LHCN-M2 (cell line): Measurements from ENCODE around the gene ASMTL. TPM values are rescaled to one million over a fixed set of nuclear protein-coding genes. Genes with fewer than 3 reads are reported as not detected.
"Not testable (repeated sequence)": the region's sequence is repeated elsewhere in the genome, so short reads cannot be mapped to it uniquely, and the experiment has no call there.

ENCODE experiments used
- DNase-seq: peaks from one replicate; pipeline ENCODE4 v3.0.0-alpha.2; 2012; ENCODE audit warnings: low read depth
- total RNA-seq: library from RNA; depleted of rRNA; stranded (reverse); fragments of >200 nt; gene quantifications from 2 replicates; pipeline ENCODE4 v1.2.3, GENCODE V29; 2014

Gene ASMTL
- total RNA-seq, 1 experiment from 2014 or later = 11.5 TPM

DNA sequence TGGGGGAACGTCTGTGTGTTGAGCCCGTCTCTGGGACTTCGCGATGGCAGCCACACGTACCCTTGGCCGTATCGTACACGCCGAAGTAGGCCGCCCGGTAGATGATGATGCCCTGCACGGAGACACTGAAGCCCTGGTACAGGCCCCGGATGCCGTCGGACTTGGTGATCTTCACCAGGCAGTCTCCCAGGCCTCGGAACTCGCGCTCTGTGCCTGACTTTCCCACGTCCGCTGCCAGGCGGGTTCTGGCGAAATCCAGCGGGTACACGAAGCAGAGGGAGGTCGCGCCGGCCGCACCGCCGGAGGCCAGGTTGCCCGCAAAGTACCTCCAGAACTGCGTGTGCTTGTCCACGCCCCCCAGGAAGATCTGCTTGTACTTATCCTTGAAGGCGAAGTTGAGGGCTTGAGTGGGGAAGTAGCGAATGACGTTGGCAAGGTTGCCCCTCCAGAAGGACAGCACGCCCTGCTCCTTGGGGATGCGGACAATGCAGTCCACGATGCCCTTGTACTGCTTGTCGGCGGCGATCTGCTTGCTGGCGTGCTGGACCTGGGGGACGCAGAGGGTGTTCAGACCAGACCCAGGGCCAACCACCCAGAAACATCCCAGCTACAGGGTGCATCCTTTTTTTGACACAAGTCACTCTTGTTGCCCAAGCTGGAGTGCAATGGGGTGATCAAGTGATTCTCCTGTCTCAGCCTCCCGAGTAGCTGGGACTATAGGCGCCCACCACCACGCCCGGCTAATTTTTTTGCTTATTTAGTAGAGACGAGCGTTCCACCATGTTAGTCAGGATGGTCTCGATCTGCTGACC, 63.3 kb downstream of the ASMTL start:
- DNase-seq = no peak

DNA sequence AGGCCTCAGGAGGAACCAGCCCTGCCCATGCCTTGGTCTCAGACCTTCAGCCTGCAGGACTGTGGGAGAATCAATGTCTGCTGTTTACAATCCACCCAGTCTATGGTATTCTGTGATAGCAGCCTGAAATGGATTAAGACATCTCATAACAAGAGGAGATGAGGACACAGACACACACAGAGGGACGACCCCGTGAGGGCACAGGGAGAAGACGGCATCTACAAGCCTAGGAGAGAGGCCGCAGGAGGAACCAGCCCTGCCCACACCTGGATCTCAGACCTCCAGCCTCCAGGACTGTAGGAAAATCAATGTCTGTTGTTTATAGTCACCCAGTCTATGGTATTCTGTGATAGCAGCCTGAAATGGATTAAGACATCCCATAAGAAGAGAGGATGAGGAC, 64.1 kb downstream of the ASMTL start:
- no peak for DNase-seq

DNA sequence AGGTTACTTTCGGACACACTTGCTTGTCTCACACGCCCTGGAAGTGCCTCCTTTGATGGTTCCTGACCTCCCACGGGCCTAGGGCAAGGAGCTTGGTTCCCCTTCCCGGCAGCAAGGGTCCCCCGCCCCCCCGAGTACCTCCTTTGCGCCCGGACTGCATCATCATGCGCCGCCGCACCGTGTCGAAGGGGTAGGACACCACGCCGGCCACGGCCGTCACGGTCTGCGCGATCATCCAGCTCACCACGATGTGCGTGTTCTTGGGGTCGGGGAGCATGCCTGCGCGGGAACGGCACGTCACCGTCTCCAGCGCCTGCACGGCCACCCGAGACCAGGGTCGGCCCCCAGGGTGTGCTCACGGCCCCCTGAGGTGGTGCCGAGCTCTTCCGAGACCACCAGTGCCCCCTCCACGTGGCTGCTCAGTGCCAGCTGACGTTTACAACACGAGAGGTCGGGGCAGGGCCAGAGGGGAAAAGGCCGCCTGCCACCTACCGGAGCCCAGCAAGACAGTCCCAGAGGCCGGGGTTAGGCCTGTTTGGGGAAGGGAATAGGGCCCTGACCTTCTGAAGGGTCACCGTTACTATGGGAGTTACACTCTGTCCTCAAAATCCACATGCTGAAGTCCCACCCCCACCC, 65.5 kb downstream of the ASMTL start:
- no peak for DNase-seq

DNA sequence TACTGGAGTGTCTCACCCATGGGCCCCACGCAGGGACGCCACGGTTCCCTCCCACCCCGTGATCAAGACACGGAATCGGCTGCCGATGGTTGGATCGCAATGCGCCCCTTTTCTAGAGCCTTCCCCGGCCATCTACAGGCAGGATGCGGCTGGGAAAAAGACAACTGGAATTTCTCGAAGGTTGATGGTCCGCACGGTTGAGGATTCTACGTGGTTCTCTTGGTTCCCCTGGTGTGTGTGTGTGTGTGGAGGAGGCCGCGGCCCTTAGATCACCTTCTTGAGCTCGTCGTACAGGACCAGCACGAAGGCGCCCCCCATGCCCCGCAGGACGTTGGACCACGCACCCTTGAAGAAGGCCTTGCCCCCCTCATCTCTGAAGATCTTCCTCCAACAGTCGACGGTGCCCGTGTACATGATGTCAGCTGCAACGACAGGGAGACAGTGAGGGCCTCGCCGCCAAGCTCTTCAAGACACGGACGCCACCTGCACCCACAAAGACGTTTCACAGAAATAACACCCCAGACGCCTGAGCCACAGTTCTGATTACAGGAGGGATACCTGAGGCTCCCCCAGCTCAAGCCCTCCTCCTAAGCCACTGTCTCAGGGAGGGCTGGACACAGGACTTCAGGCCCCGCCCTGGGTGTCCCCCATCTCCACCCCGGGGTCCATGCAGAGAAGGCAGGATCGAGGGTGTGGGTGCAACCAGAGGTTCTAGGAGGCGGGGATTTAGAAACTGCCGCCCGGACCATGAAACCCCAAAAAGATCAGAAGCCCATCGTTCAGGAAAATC, 66.2 kb downstream of the ASMTL start:
- no peak for DNase-seq

DNA sequence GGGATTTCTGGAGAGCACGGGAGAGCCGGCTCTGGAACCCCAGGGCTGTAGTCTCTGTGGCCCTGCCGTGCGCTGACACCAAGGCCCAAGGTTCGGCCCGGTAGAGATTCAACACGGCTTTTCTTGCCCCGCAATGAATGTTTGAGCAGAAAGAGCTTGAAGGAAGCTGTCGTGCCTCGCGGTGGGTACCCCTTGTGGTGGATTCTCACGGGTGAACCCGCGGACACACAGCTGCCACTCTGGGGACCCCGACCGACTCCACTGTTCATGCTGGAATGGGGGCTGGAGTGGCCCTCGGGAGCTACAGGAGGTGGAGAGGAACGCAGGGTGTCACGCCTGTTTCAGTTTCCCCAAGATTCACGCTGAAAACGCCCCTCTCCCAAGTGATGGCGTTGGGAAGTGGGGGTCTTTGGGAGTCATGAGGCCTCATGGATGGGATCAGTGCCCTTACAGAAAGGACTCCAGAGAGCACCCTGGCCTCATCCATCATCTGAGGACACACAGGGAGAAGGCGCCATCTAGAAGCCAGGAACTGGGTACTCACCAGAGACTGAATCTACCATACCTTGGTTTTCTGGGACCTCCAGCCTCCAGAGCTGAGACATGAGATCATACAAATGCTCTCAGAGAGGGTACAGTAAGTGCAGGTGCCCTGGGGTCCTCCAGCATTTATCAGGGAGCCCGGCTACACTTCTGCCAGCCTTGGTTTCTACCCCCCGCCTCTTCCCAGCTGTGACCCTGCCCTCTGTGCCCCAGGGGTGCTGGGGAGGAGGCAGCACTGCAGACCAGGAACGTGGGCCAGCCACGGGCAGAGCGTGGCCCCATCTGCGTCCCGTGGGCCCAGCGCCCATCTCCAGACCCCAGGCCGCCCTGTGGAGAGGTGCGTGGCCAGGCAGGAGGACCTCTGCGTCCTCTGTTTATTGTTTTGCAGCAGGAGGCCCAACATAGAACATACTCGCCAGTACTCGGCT, 67.2 kb downstream of the ASMTL start:
- no peak for DNase-seq

DNA sequence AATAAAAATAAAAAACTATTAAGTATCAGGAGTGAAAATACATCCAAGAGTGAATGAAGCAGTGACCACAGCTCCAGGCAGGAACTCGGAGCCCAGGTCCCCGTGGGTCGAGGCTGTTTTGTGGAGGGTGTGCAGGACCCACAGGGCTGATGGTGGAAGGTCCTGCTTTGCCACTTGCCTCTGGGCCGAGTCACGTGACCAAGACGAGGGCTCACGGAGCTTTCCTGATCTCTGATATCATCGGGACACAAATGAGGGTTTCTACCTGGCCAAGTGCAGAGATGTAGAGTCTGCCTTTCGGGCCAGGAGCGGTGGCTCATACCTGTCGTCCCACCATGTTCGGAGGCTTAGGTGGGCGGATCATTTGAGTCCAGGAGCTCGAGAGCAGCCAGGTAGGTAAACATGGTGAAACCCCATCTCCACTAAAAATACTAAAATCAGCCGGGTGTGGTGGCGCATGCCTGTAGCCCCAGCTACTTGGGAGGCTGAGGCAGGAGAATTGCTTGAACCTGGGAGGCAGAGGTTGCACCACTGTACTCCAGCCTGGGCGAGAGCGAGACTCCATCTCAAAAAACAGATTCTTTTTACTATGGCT, 68.0 kb downstream of the ASMTL start:
- no peak for DNase-seq

DNA sequence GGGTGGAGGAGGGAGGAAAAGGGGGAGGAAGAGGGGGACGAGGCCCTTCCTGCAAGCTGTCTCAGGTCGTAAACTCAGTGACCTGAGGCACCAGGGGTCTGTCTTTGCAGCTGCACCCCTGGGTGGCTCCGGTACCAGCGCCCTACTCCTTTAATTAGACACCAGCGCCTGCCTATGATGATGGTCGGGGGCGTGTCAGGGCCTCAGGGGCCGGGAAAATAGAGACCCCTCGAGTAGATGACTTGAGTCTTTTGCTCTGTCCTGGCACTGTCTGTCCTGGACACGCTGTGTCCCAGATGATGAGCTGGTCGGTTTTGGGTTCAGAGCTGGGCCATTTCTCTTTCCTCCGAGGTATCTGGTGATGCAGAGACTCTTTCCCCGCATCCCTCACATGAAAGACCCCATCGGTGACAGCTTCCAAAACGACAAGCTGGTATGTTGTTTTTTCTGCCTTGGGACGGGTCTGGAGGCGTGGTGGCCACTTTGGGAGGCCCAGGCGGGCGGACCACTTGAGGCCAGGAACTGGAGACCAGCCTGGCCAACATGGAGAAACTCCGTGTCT, 72.0 kb downstream of the ASMTL start:
- peak; percentile 27 for DNase-seq

DNA sequence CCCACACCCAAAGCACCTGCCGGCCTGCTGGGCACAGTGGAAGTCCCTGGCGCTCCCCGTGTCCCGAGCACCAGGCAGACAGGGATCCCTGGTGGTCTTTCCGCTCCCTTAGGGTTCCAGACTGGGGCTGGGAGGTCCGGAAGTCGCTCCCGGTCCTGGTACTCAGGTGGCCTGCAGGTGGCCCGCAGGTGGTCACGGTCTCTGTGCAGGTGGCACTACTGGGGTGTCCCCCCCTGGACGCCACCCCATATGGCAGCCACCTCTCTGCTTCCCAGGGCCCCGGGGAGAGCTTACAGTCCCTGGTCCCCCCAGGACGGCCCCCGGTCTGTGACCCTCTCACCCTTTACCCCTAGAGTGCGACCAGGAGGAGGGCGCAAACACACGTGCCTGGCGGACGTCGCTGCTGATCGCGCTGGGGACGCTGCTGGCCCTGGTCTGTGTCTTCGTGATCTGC, 74.4 kb downstream of the ASMTL start:
- DNase-seq = no peak

DNA sequence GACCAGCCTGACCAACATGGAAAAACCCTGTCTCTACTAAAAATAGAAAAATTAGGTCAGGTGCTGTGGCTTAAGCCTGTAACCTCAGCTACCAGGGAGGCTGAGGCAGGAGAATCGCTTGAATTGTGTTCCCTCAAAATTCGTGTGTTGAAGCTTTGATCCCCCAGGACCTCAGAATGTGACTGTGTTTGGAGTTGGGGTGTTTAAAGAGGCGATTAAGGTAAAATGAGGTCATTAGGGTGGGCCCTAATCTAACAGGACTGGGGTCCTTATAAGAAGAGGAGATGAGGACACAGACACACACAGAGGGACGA, 84.4 kb downstream of the ASMTL start:
- DNase-seq = no peak

DNA sequence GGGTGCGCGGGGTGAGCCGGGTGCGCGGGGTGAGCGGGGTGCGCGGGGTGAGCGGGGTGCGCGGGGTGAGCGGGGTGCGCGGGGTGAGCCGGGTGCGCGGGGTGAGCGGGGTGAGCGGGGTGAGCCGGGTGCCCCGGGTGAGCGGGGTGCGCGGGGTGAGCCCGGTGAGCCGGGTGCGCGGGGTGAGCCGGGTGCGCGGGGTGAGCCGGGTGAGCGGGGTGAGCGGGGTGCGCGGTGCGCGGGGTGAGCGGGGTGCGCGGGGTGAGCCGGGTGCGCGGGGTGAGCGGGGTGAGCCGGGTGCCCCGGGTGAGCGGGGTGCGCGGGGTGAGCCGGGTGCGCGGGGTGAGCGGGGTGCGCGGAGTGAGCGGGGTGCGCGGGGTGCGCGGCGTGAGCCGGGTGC, 86.3 kb downstream of the ASMTL start:
- DNase-seq = not testable (repeated sequence)

DNA sequence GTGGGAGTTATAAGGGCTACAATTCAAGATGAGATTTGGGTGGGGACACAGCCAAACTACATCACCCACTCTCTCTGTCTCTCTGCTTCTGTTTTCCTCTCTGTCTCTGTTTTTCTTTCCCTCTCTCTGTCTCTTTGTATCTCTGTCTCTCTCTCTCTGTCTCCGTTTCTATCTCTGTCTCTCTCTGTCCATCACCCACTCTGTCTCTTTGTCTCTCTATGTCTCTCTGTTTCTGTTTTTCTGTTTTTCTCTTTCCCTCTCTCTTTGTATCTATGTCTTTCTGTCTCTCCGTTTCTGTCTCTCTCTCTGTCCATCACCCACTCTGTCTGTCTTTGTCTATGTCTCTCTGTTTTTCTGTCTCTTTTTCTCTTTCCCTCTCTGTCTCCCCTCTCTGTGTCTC, 90.8 kb downstream of the ASMTL start:
- DNase-seq = no peak

DNA sequence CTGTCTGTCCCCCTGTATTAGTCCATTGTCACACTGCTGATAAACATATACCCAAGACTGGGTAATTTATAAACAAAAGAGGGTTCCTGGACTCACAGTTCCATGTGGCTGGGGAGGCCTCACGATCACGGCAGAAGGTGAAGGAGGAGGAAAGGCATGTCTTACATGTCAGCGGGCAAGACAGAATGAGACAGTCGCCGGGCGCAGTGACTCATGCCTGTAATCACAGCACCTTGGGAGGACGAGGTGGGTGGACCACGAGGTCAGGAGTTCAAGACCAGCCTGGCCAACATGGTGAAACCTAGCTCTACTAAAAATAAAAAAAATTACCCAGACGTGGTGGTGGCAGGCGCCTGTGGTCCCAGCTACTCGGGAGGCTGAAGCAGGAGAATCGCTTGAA, 91.4 kb downstream of the ASMTL start:
- no peak for DNase-seq

DNA sequence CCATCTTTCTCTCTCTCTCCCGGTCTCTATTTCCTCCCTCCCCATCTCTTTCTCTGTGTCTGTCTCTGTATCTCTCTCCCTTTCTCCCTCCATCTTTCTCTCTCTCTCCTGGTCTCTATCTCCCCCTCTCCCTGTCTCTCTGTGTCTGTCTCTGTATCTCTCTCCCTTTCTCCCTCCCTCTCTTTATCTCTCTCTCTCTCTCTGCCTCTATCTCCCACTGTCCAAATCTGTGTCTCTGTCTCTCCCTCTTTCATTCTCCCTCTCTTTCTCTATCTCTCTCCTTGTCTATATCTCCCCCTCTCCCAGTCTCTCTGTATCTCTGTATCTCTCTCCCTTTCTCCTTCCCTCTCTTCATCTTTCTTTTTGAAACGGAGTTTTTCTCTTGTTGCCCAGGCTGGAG, 92.5 kb downstream of the ASMTL start:
- DNase-seq = no peak

DNA sequence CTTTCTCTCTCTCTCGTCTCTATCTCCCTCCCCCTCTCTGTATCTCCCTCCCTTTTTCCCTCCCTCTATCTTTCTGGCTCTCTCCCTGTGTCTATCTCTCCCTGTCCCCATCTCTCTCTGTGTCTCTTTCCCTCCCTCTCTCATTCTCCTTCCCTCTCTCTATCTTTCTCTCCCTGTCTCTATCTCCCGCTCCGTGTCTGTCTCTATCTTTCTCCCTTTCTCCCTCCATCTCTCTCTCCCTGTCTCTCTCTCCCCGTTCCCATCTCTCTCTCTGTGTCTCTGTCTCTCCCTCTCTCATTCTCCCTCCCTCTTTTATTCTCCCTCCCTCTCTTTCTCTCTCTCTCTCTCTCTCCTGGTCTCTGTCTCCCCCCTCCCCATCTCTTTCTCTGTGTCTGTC, 93.2 kb downstream of the ASMTL start:
- DNase-seq = no peak

DNA sequence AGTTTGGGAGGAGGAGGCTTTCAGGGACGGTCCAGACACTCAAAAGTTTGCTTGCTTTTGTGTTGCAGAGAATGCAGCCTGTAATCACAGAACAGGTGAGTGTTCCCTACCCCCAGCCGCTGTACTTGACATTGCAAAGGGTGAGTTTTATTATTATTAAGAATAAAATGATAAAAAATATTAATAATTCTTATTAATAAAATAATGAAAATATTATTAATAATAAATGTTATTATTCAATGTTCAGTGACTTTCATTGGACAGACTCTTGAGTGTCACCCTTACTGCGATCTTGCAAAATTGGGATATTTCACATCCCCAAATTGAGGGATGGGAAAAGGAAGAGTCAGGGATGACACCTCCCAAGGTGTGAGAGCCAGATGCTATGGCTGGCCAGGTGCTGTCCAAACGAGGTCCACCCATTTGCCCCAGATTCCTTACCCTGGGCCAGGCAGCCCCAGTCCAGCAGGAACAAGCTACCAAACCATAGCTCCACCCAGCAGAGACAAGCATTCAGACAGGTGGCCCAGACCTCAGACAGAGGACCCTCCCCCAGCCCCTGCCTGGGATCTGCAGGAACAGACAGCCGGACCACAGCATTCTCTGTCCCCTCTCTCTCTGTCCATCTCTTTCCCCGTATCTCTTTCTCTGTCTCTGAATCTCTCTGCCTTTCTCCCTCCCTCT, 93.8 kb downstream of the ASMTL start:
- no peak for DNase-seq

DNA sequence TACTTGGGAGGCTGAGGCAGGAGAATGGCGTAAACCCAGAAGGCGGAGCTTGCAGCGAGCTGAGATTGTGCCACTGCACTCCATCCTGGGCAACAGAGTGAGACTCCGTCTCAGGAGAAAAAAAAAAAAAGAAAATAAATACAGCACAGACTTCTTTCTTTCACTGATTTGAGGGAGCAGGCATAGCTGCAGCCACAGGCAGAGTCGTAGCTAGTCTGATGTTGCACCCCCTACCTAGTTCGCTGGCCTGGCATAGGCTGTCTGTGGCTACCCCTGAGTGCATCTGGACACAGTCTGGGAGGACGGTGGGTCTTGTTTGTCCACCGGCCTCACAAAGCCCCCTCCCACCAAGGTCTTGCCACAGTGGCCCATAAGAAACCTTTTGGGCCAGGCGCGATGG, 94.7 kb downstream of the ASMTL start:
- no peak for DNase-seq

DNA sequence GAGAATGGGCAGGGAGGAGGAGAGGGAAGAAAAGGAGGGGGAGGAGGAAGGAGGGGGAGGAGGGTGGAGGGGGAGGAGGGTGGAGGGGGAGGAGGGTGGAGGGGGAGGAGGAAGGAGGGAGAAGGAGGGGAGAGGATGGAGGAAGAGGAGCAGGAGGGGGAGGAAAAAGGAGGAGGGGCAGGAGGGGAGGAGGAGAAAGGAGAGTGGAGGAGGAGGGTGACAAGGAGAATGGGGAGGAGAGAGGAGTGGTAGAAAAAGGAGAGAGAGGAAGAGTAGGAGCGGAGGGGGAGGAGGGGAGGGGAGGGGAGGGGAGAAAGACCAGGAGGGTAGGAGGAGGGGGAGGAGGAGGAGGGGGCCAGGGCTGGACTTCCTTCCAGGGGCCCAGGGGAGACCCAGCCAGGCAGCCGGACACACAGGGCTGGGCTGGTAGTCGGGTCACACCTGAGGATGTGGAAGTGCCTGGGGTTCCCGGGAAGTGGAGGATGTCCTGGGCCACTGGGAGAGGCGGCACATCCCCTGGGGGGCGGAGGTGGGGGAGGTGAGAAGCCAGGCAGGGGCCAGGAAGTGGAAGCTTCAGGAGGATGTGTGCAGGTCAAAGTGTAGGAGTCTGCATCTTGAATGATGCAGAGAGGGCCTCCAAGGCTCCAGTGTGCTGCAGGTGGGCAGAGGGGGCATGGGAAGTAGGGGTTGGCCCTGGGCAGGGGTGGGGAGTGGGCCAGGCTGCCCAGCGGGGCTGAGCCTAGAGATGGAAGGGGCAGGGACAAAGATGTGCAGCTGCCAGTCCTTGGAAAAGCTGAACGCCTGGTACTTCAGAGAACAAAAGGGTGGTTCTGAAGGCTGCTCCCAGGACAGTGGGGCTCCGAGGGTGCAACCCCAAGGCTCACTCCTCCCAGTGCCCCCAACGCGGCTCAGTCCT, 97.3 kb downstream of the ASMTL start:
- DNase-seq = no peak

DNA sequence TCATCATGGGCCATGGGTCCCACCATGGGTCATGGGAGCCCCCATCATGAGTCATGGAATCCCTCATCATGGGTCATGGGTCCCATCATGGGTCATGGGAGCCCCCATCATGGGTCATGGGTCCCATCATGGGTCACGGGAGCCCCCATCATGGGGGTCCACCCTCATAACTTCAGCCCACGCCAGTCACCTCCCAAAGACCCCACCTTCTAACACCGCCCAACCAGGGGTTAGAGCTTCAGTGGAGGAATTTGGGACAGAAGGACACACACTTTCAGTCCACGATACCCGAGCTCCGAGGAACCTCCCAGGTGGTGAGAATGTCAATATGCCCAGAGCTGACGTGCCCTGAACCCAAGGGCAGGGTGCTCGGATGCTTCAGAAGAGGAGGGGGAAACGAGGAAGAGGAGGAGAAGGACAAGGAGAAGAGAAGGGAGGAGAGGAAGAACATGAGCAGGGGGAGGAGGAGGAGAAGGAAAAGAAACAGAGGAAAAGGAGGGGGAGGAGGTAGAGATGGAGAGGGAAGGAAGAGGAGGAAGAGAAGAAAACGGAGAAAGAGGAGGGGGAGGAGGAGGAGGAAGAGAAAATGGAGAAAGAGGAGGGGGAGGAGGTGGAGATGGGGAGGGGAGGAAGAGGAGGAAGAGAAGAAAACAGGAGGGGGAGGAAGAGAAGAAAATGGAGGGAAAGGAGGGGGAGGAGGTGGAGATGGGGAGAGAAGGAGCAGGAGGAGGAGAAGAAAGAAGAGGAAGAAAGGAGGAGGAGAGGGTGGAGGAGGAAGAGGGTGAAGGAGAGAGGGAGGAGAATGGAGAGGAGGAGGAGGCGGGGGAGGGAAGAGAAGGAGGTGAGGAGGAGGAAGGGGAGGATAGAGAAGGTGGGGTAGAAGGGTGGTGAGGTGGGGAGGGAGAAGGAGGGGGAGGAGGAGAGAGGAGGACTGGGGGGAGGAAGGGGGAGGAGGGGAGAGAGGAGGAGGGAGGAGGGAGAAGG, 98.4 kb downstream of the ASMTL start:
- no peak for DNase-seq
